WERI-Rb-1 (cell line): Measurements from ENCODE around the gene ITFG1.

ENCODE experiments used
- DNase-seq: peaks from one replicate; pipeline ENCODE4 v3.0.0-alpha.2; 2020
- H3K27ac ChIP-seq: fragments of 250-450 bp; sonication (Bioruptor Pico); 2 replicates; pipeline ENCODE4 v1.5.1; 2020; ENCODE audit warnings: mild to moderate bottlenecking, moderate library complexity
- H3K27me3 ChIP-seq: fragments of 250-450 bp; sonication (Bioruptor Pico); 2 replicates; pipeline ENCODE4 v1.5.1; 2021; ENCODE audit warnings: mild to moderate bottlenecking, low read depth, moderate library complexity; ENCODE audit not compliant: insufficient read depth, severe bottlenecking
- H3K36me3 ChIP-seq: fragments of 250-450 bp; sonication (Bioruptor Pico); 2 replicates; pipeline ENCODE4 v1.5.1; 2020; ENCODE audit warnings: mild to moderate bottlenecking, moderate library complexity
- H3K4me3 ChIP-seq: 2 replicates; pipeline ENCODE4 v1.5.1; 2011; ENCODE audit warnings: low read depth, mild to moderate bottlenecking, control low read depth, low read length
- H3K9me3 ChIP-seq: fragments of 250-450 bp; sonication (Bioruptor Pico); 2 replicates; pipeline ENCODE4 v1.5.1; 2021; ENCODE audit warnings: mild to moderate bottlenecking, moderate library complexity; ENCODE audit not compliant: severe bottlenecking
- CTCF ChIP-seq: IDR thresholded peaks from 2 replicates; pipeline ENCODE4 v1.5.1; 2011; ENCODE audit warnings: low read depth, mild to moderate bottlenecking, control low read depth, inconsistent platforms, low read length

Gene ITFG1

GRCh38 chr16:47132308-47132707 is 328.6 kb downstream of the ITFG1 start:
- Histone ChIP-seq H3K36me3 (peaks cover 18% of the 10 kb centered on the region), H3K27me3 (no peaks in the 10 kb centered on the region), H3K27ac (no peak overlapping the region), H3K9me3 (no peaks in the 10 kb centered on the region), H3K4me3 (no peak overlapping the region)
- no peak for DNase-seq
- no peak for TF ChIP-seq CTCF

- DNase-seq, result no peak
- Histone ChIP-seq H3K27ac (no peak overlapping the region), H3K9me3 (no peaks in the 10 kb centered on the region), H3K27me3 (no peaks in the 10 kb centered on the region), H3K4me3 (no peak overlapping the region), H3K36me3 (peaks cover 29% of the 10 kb centered on the region)
- no peak for TF ChIP-seq CTCF
These were observed 331.0 kb downstream of the ITFG1 start for GRCh38 chr16:47129755-47130435.

GRCh38 chr16:47127541-47127940 is 333.3 kb downstream of the ITFG1 start:
- no peak overlapping the region for H3K27ac ChIP-seq
- peaks cover 33% of the 10 kb centered on the region for H3K36me3 ChIP-seq
- H3K9me3 ChIP-seq, result no peaks in the 10 kb centered on the region
- no peaks in the 10 kb centered on the region for H3K27me3 ChIP-seq
- no peak overlapping the region for H3K4me3 ChIP-seq
- no peak for TF ChIP-seq CTCF
- no peak for DNase-seq

GRCh38 chr16:47125757-47126156 is 335.1 kb downstream of the ITFG1 start:
- no peak overlapping the region for H3K27ac ChIP-seq
- H3K9me3 ChIP-seq, result no peaks in the 10 kb centered on the region
- no peaks in the 10 kb centered on the region for H3K27me3 ChIP-seq
- no peak for TF ChIP-seq CTCF
- H3K4me3 ChIP-seq, result no peak overlapping the region
- no peak for DNase-seq
- H3K36me3 ChIP-seq, result peaks cover 49% of the 10 kb centered on the region

- H3K4me3 ChIP-seq, result no peak overlapping the region
- H3K27me3 ChIP-seq, result no peaks in the 10 kb centered on the region
- peaks cover 27% of the 10 kb centered on the region for H3K36me3 ChIP-seq
- no peaks in the 10 kb centered on the region for H3K9me3 ChIP-seq
- no peak for DNase-seq
- TF ChIP-seq CTCF, result no peak
- H3K27ac ChIP-seq, result no peak overlapping the region
These were observed 347.7 kb downstream of the ITFG1 start for GRCh38 chr16:47113130-47113529.

GRCh38 chr16:47110939-47111338 is 349.9 kb downstream of the ITFG1 start:
- 0 out of 2 replicates have a peak, but pooled peaks have one; percentile 17 for TF ChIP-seq CTCF
- no peak for DNase-seq
- H3K9me3 ChIP-seq, result no peaks in the 10 kb centered on the region

More at GRCh38 chr16:47110939-47111338, 349.9 kb downstream of the ITFG1 start:
- H3K27ac ChIP-seq, result no peak overlapping the region
- no peak overlapping the region for H3K4me3 ChIP-seq
- no peaks in the 10 kb centered on the region for H3K27me3 ChIP-seq
- peaks cover 24% of the 10 kb centered on the region for H3K36me3 ChIP-seq
